Neuronal stem cell (in vitro differentiated cells): ENCODE results near the gene COPG2.
"Not testable (repeated sequence)": the region's sequence is repeated elsewhere in the genome, so short reads cannot be mapped to it uniquely, and the experiment has no call there.

ENCODE experiments used
- DNase-seq: peaks from one replicate; pipeline ENCODE4 v3.0.0-alpha.2; 2013; ENCODE audit warnings: low spot score
- H2AFZ ChIP-seq: one replicate; pipeline ENCODE4 v1.6.1; 2013; ENCODE audit warnings: mild to moderate bottlenecking, low read length, inconsistent platforms
- H2AK5ac ChIP-seq: 2 replicates; pipeline ENCODE4 v1.6.1; 2013; ENCODE audit warnings: low read depth, mild to moderate bottlenecking, inconsistent platforms, low read length, moderate library complexity, mixed read lengths
- H2BK120ac ChIP-seq: 2 replicates; pipeline ENCODE4 v1.6.1; 2013; ENCODE audit warnings: low read depth, mild to moderate bottlenecking, inconsistent platforms, low read length, moderate library complexity, mixed read lengths
- H2BK12ac ChIP-seq: one replicate; pipeline ENCODE4 v1.6.1; 2013; ENCODE audit warnings: low read length, inconsistent platforms
- H2BK15ac ChIP-seq: 2 replicates; pipeline ENCODE4 v1.6.1; 2013; ENCODE audit warnings: mild to moderate bottlenecking, low read length, inconsistent platforms, mixed read lengths
- H2BK5ac ChIP-seq: one replicate; pipeline ENCODE4 v1.6.1; 2013; ENCODE audit warnings: inconsistent platforms, mild to moderate bottlenecking, low read length, moderate library complexity
- H3K14ac ChIP-seq: one replicate; pipeline ENCODE4 v1.6.1; 2013; ENCODE audit warnings: low read length, inconsistent platforms
- H3K18ac ChIP-seq: 2 replicates; pipeline ENCODE4 v1.6.1; 2013; ENCODE audit warnings: low read length, inconsistent platforms
- H3K23ac ChIP-seq: 2 replicates; pipeline ENCODE4 v1.6.1; 2013; ENCODE audit warnings: low read depth, mild to moderate bottlenecking, mixed read lengths, low read length, inconsistent platforms; ENCODE audit not compliant: poor library complexity
- H3K27ac ChIP-seq: replicated peaks from 3 replicates; pipeline ENCODE4 v1.5.1; 2013; ENCODE audit warnings: low read length, inconsistent platforms
- H3K27me3 ChIP-seq, 3 experiments: 2 replicates each; pipeline ENCODE4 v1.6.1; 2013; ENCODE audit warnings: low read length in 3 of 3, mild to moderate bottlenecking in 2 of 3, inconsistent platforms in 1 of 3, low read depth in 1 of 3, mixed read lengths in 1 of 3, moderate library complexity in 1 of 3; ENCODE audit not compliant: control insufficient read depth in 3 of 3, insufficient read depth in 3 of 3
- H3K36me3 ChIP-seq, 2 donors: replicated peaks in 1 of 2; 2 replicates each; pipeline ENCODE4 v1.6.1; 2013; ENCODE audit warnings: low read length in 2 of 2; ENCODE audit not compliant: control insufficient read depth in 2 of 2, insufficient read depth in 2 of 2
- H3K4ac ChIP-seq: 2 replicates; pipeline ENCODE4 v1.6.1; 2013; ENCODE audit warnings: inconsistent platforms, mild to moderate bottlenecking, low read length, moderate library complexity
- H3K4me1 ChIP-seq, 2 donors: 1 replicate in 1 of 2; 2 replicates in 1 of 2; pipeline ENCODE4 v1.6.1; 2013; ENCODE audit warnings: low read length in 2 of 2, low read depth in 1 of 2; ENCODE audit not compliant: control insufficient read depth in 2 of 2, insufficient read depth in 1 of 2
- H3K4me2 ChIP-seq: one replicate; pipeline ENCODE4 v1.6.1; 2013; ENCODE audit warnings: mild to moderate bottlenecking, low read length, inconsistent platforms; ENCODE audit not compliant: insufficient read depth, poor library complexity, severe bottlenecking
- H3K4me3 ChIP-seq, 2 donors: 2 replicates each; pipeline ENCODE4 v1.5.1; 2013; ENCODE audit warnings: low read length in 2 of 2, mild to moderate bottlenecking in 2 of 2, inconsistent platforms in 1 of 2, moderate library complexity in 1 of 2
- H3K79me1 ChIP-seq: one replicate; pipeline ENCODE4 v1.6.1; 2013; ENCODE audit warnings: low read depth, mild to moderate bottlenecking, inconsistent platforms, low read length, moderate library complexity
- H3K9ac ChIP-seq: one replicate; pipeline ENCODE4 v1.6.1; 2013; ENCODE audit warnings: mild to moderate bottlenecking, low read depth, low read length, inconsistent platforms; ENCODE audit not compliant: poor library complexity
- H3K9me3 ChIP-seq, 2 donors: replicated peaks in 1 of 2; 2 replicates each; pipeline versions ENCODE3 to v1.6.1; 2013; ENCODE audit warnings: low read length in 2 of 2, mild to moderate bottlenecking in 2 of 2, inconsistent platforms in 1 of 2, low read depth in 1 of 2, mixed read lengths in 1 of 2, moderate library complexity in 1 of 2; ENCODE audit not compliant: control insufficient read depth in 2 of 2, insufficient read depth in 1 of 2
- H4K8ac ChIP-seq: one replicate; pipeline ENCODE4 v1.6.1; 2013; ENCODE audit warnings: low read depth, mild to moderate bottlenecking, inconsistent platforms, low read length, moderate library complexity
- H4K91ac ChIP-seq: one replicate; pipeline ENCODE4 v1.6.1; 2013; ENCODE audit warnings: low read length, low read depth, mild to moderate bottlenecking, inconsistent platforms; ENCODE audit not compliant: poor library complexity
- WGBS, 2 donors: extraction: QIAGEN DNeasy Blood & Tissue Kit; methylation state at CpG; one replicate each; pipeline ENCODE4 v1.1.7; 2013; ENCODE audit warnings: missing lambda C conversion rate in 2 of 2, mixed read lengths in 1 of 2; ENCODE audit not compliant: insufficient read length in 2 of 2, insufficient replicate concordance in 1 of 2; ENCODE audit errors: extremely low coverage in 2 of 2; 5-methylcytosine and 5-hydroxymethylcytosine counted together

Gene COPG2

DNA sequence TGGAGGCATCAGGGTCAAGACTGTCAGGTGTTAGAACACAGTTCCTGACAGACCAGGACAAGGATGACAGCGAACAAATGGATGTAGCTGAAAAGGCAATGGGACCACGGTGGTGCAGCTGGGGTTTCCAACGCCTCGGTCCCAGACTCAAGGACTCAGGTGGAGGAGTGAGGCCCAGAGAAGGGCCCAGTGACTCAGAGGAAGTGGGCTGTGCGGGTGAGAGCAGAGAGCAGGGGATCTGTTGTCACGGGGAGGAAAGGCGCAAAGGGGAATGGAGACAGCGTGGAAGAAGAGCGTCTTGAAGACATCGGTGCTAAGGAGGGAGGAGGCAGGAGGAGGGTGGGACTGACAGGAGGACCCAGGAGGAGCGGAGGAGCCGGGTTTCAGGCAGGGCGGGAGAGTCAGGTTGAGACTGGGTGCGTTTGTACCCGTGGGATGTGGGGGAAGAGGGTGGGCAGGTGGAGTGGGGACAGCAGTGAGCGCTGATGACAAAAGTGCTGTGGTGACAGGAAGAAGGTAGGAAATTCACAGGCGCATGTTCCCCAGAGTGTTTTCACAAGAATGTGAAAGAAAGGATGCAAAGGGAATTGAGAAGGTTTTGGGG is 140.7 kb downstream of the COPG2 start:
- not testable (repeated sequence) for H3K79me1 ChIP-seq, H2BK12ac ChIP-seq, H2BK15ac ChIP-seq, H2AFZ ChIP-seq, H3K23ac ChIP-seq, H3K4me1 ChIP-seq, DNase-seq, H3K27ac ChIP-seq, H3K4me2 ChIP-seq, H2BK5ac ChIP-seq, H3K4ac ChIP-seq, H3K9ac ChIP-seq, H3K18ac ChIP-seq, H3K4me3 ChIP-seq, H2BK120ac ChIP-seq, H3K14ac ChIP-seq, H4K91ac ChIP-seq, H4K8ac ChIP-seq, H3K9me3 ChIP-seq, H2AK5ac ChIP-seq, H3K27me3 ChIP-seq
- no CpG with 5 or more reads among the region's 17 CpGs for WGBS, 2 donors
- peaks cover 20 to 54% of the 10 kb centered on the region in 2 donors for H3K36me3 ChIP-seq

DNA sequence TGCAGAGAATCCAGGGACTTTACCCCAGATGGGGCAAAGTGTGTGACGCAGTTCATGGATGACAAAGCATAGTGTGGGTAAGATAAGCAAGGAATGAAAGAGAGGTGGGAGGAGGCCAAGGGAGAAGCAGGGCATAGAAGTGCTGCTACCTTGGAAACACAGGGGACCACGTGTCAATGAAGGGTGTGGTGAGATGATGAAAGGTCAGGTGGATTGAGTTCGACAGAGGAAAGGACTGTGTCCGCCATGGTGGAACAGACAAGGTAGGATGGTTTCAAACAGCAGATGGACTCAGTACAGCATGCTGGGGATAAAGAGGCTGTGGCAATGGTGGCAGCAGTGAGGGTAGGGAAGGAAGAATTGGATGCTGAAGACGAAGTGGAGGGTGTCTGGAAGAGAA is 143.9 kb downstream of the COPG2 start:
- Histone ChIP-seq H3K4ac (no peak overlapping the region), H3K23ac (no peak overlapping the region), H2BK15ac (no peak overlapping the region), H2AK5ac (no peak overlapping the region), H4K8ac (no peak overlapping the region), H3K79me1 (no peaks in the 10 kb centered on the region), H3K4me3 (peak overlapping the region in 1 of 2 donors; percentile 23), H4K91ac (no peak overlapping the region), H3K4me2 (no peak overlapping the region), H2BK120ac (no peak overlapping the region), H3K9me3 (no peaks in the 10 kb centered on the region), H2AFZ (no peak overlapping the region), H3K27ac (no peak overlapping the region), H3K9ac (no peak overlapping the region), H3K36me3 (peaks cover 16 to 61% of the 10 kb centered on the region in 2 donors), H3K4me1 (peaks cover 0 to 4% of the 10 kb centered on the region in 2 donors), H3K27me3 (no peaks in the 10 kb centered on the region), H3K18ac (no peak overlapping the region), H2BK5ac (no peak overlapping the region), H2BK12ac (no peak overlapping the region), H3K14ac (no peak overlapping the region)
- no peak for DNase-seq
- WGBS, 2 donors = no CpG with 5 or more reads among the region's 5 CpGs

DNA sequence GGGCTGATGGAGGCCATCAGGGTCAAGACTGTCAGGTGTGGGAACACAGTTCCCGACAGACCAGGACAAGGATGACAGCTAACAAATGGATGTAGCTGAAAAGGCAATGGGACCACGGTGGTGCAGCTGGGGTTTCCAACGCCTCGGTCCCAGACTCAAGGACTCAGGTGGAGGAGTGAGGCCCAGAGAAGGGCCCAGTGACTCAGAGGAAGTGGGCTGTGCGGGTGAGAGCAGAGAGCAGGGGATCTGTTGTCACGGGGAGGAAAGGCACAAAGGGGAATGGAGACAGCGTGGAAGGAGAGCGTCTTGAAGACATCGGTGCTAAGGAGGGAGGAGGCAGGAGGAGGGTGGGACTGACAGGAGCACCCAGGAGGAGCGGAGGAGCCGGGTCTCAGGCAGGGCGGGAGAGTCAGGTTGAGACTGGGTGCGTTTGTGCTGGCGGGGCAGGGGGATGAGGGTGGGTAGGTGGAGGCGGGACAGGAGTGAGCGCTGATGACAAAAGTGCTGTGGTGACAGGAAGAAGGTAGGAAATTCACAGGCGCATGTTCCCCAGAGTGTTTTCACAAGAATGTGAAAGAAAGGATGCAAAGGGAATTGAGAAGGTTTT is 144.9 kb downstream of the COPG2 start:
- no CpG with 5 or more reads among the region's 17 CpGs for WGBS, 2 donors
- H3K4me3 ChIP-seq, H3K14ac ChIP-seq: not testable (repeated sequence)

DNA sequence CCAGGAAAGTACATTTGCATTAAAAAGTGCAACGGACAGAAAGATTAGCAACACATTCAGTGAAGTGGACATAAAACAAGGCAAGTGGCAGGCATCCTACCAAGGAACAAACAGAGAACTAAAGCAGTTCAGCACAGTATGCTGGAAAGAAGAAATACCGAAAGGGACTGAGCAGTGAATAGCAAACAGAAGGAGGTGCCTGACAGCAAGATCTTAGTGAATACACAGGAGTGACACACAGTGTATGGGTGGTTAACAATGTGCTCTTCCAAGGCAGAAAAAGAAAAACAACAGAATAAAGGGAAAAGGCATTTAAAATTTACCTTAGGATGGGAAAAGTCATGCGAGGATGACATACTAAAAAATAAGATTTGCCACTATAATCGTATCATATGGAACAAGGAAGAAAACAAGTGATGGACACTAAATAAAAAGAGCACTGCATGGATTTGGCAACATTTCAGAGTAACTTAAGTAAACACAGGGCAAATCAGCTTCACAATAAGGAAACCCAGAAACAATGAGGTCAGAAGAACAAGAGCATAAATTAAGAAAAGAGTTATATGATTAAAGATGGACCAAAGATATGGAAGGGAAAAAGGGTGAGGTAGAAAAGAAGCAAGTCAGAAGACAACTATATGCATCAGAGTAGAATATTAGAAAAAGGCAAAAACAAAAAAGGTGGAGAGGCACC is 147.1 kb downstream of the COPG2 start:
- Histone ChIP-seq H3K79me1 (no peaks in the 10 kb centered on the region), H3K4ac (no peak overlapping the region), H3K18ac (no peak overlapping the region), H2BK5ac (no peak overlapping the region), H4K91ac (no peak overlapping the region), H3K4me1 (peaks cover 0 to 4% of the 10 kb centered on the region in 2 donors), H3K14ac (no peak overlapping the region), H3K36me3 (peaks cover 16 to 71% of the 10 kb centered on the region in 2 donors), H2AK5ac (no peak overlapping the region), H4K8ac (no peak overlapping the region), H3K23ac (no peak overlapping the region), H3K27ac (no peak overlapping the region), H3K9me3 (no peaks in the 10 kb centered on the region), H2BK15ac (no peak overlapping the region), H3K4me3 (no peak overlapping the region), H2BK12ac (no peak overlapping the region), H2BK120ac (no peak overlapping the region), H3K9ac (no peak overlapping the region), H2AFZ (no peak overlapping the region), H3K4me2 (no peak overlapping the region), H3K27me3 (no peaks in the 10 kb centered on the region)
- WGBS, 2 donors = no CpG with 5 or more reads among the region's 4 CpGs
- DNase-seq = no peak

More for the DNA sequence above, 144.9 kb downstream of the COPG2 start:
- H3K18ac ChIP-seq, H2AFZ ChIP-seq, H2AK5ac ChIP-seq, H3K4me2 ChIP-seq, H3K27ac ChIP-seq, H4K8ac ChIP-seq, DNase-seq, H4K91ac ChIP-seq, H3K9ac ChIP-seq, H2BK15ac ChIP-seq, H2BK120ac ChIP-seq, H3K23ac ChIP-seq, H3K4me1 ChIP-seq, H3K79me1 ChIP-seq, H3K4ac ChIP-seq, H3K9me3 ChIP-seq, H3K27me3 ChIP-seq, H2BK12ac ChIP-seq, H2BK5ac ChIP-seq: not testable (repeated sequence)
- H3K36me3 ChIP-seq = peaks cover 14 to 56% of the 10 kb centered on the region in 2 donors
